ENCODE results near the gene TMEM87A. TPM values are rescaled to one million over a fixed set of nuclear protein-coding genes. Genes with fewer than 3 reads are reported as not detected.

Gene TMEM87A
- total and polyA plus RNA-seq, 12 donors, result 10.3 to 25.9 (median 20.2) TPM

DNA sequence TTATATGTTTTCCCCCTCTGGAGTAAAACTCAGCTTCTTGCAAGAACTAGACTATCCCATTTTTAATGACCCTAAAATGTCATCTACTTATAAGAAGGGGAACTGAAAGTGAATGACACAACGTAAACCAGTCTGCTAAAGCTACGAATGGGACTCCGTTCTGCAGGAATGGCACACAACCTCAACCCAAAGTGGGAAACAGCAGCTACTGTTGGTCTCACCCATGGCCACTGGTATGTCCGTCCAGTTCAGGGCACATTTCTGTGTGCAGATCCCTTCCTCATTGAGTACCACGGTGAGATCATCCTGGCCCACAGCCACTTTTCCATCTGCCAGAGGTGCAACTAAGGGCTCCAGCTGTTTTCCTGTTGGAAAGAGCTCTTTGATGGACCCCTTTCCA is 88.9 kb downstream of the TMEM87A start:
- Histone ChIP-seq H3K27me3 (no peaks in the 10 kb centered on the region), H3K27ac (peak overlapping the region in 2 of 10 donors; percentile 6 to 16), H3K9me3 (no peaks in the 10 kb centered on the region), H3K4me3 (no peak overlapping the region), H3K36me3 (peaks cover 0 to 100% (median 71%) of the 10 kb centered on the region in 9 donors), H3K4me1 (peaks cover 0 to 23% (median 0%) of the 10 kb centered on the region in 9 donors)
- ATAC-seq (peak in 6 of 8 donors; percentile 18 to 53 (median 40)), DNase-seq (peak in 1 of 2 donors; percentile 10)
- intact Hi-C loops (cut with DNase I), result no loop called here
- TF ChIP-seq CTCF (IDR thresholded peaks at IDR 0.05), result no peak
- 63 to 71% methylated on average over 5 of the region's 5 CpGs for WGBS, 2 donors

DNA sequence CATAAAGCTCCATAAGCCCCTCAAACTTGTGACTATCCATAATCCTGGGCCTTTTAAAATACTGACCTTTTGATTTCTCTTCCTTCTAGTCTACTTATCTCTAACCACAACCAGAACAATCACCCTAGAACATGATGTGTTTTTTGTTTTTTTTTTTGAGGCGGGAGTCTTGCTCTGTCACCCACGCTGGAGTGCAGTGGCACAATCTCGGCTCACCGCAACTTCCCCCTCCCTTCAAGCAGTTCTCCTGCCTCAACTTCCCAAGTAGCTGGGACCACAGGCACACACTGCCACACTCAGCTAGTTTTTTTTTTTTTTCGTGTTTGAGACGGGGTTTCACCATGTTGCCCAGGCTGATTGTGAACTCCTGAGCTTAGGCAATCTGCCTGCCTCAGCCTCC is 90.3 kb downstream of the TMEM87A start:
- peak overlapping the region in 1 of 10 donors; percentile 3 for H3K27ac ChIP-seq
- no peak for DNase-seq
- no peaks in the 10 kb centered on the region for H3K9me3 ChIP-seq
- H3K36me3 ChIP-seq, result peaks cover 0 to 100% (median 69%) of the 10 kb centered on the region in 9 donors
- H3K4me1 ChIP-seq, result peaks cover 0 to 23% (median 0%) of the 10 kb centered on the region in 9 donors
- ATAC-seq, result peak in 1 of 8 donors; percentile 41
- WGBS, 2 donors, result 87 to 93% methylated on average over 6 of the region's 6 CpGs
- H3K27me3 ChIP-seq, result no peaks in the 10 kb centered on the region
- intact Hi-C loops (cut with DNase I), result no loop called here
- TF ChIP-seq CTCF (IDR thresholded peaks at IDR 0.05), result no peak
- no peak overlapping the region for H3K4me3 ChIP-seq

GRCh38 chr15:42182328-42182886 is 90.8 kb downstream of the TMEM87A start:
- peaks cover 0 to 100% (median 67%) of the 10 kb centered on the region in 9 donors for H3K36me3 ChIP-seq
- H3K27ac ChIP-seq, result peak overlapping the region in 1 of 10 donors; percentile 3
- no peaks in the 10 kb centered on the region for H3K9me3 ChIP-seq
- no peak overlapping the region for H3K4me3 ChIP-seq
- ATAC-seq, result no peak
- peaks cover 0 to 23% (median 0%) of the 10 kb centered on the region in 9 donors for H3K4me1 ChIP-seq
- intact Hi-C loops (cut with DNase I), result no loop called here
- no peaks in the 10 kb centered on the region for H3K27me3 ChIP-seq
- no peak for TF ChIP-seq CTCF (IDR thresholded peaks at IDR 0.05)
- DNase-seq, result no peak
- 91 to 93% methylated on average over 6 of the region's 6 CpGs for WGBS, 2 donors

DNA sequence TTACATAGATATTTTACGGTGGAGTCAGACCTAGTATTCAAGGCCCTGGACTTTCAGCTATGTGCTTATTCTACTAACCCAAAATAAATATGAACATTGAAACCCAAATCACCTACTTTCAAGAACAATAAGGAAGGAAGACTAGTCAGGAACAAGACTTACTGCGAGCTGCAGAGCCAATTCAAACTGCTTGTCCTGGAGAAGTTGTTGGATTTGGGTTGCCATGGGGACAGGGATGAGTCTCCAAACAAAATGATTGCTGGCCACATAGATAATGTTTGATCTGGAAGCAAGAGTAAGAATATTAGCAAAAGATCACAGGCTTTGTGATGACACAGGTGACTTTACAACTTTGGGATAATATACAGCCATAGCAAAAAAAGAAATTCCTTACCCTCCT is 95.2 kb downstream of the TMEM87A start:
- intact Hi-C loops (cut with DNase I), result no loop called here
- DNase-seq (no peak), ATAC-seq (no peak)
- TF ChIP-seq CTCF (IDR thresholded peaks at IDR 0.05), result no peak
- 83 to 86% methylated on average over 2 of the region's 2 CpGs for WGBS, 2 donors
- H3K36me3 ChIP-seq, result peaks cover 0 to 100% (median 60%) of the 10 kb centered on the region in 9 donors
- H3K27ac ChIP-seq, result no peak overlapping the region
- H3K9me3 ChIP-seq, result no peaks in the 10 kb centered on the region
- H3K4me3 ChIP-seq, result no peak overlapping the region
- H3K4me1 ChIP-seq, result peaks cover 0 to 11% (median 0%) of the 10 kb centered on the region in 9 donors
- H3K27me3 ChIP-seq, result no peaks in the 10 kb centered on the region

Measured in heart right ventricle (tissue), 16 donors.